Measurements from ENCODE around the gene APCDD1L. TPM values are rescaled to one million over a fixed set of nuclear protein-coding genes. Genes with fewer than 3 reads are reported as not detected.

APCDD1L gene
- total and polyA plus RNA-seq, 2 of the 8 experiments (the other 6 are each of a cell fraction or from before 2014, with no cell fraction given) = 0.83 to 3.1 TPM

- Histone ChIP-seq H4K20me1 (replicated peaks in 1 of 2; ENCODE audit: control insufficient read depth in 1 of 2, insufficient read depth in 2 of 2, low read length in 2 of 2) (no peaks in the 10 kb centered on the region), H4K91ac (replicated peaks; ENCODE audit: insufficient read length, low read length) (no peak overlapping the region), H3K56ac (replicated peaks; ENCODE audit: insufficient read length, low read depth, low read length) (no peak overlapping the region), H2BK120ac (replicated peaks; ENCODE audit: low read depth, low read length) (no peak overlapping the region), H3K9ac (replicated peaks in 1 of 4; ENCODE audit: extremely low read depth in 1 of 4, low read depth in 3 of 4, low read length in 3 of 4) (no peak overlapping the region), H3K23me2 (ENCODE audit: low read depth, low read length) (no peaks in the 10 kb centered on the region), H4K8ac (ENCODE audit: extremely low read depth, insufficient read depth, low read length) (no peak overlapping the region), H3K23ac (ENCODE audit: insufficient read length) (no peak overlapping the region), H3K4me2 (ENCODE audit: insufficient read depth in 1 of 2, low read depth in 2 of 2, low read length in 2 of 2) (no peak overlapping the region), H2AFZ (ENCODE audit: low read length) (no peak overlapping the region), H3K14ac (ENCODE audit: insufficient read length) (no peak overlapping the region), H3K4ac (replicated peaks; ENCODE audit: insufficient read length, low read depth, low read length) (no peak overlapping the region), H3K4me3 (ENCODE audit: extremely low read depth in 1 of 4, insufficient read depth in 2 of 4, low read depth in 3 of 4, low read length in 4 of 4) (no peak overlapping the region), H2BK15ac (ENCODE audit: low read length) (no peak overlapping the region), H3K9me3 (ENCODE audit: insufficient read depth in 2 of 2, low read depth in 1 of 2, low read length in 1 of 2) (no peaks in the 10 kb centered on the region), H3K79me2 (ENCODE audit: control insufficient read depth in 1 of 2, insufficient read depth in 2 of 2, low read length in 2 of 2) (no peaks in the 10 kb centered on the region; a peak in 1 of 4 replicates), H3K27ac (ENCODE audit: low read depth, low read length) (no peak overlapping the region), H4K5ac (ENCODE audit: insufficient read length, low read depth, low read length) (no peak overlapping the region), H3K36me3 (ENCODE audit: control insufficient read depth in 2 of 4, insufficient read depth in 4 of 4, low read length in 3 of 4) (peaks cover 2 to 12% (median 5%) of the 10 kb centered on the region in 4 experiments; a peak in 4 of 8 replicates), H2BK5ac (ENCODE audit: low read depth, low read length) (no peak overlapping the region), H2BK12ac (ENCODE audit: low read depth, low read length) (no peak overlapping the region), H3K4me1 (replicated peaks in 1 of 4; ENCODE audit: control insufficient read depth in 3 of 4, insufficient read depth in 4 of 4, low read length in 3 of 4) (peaks cover 4 to 7% (median 5%) of the 10 kb centered on the region in 4 experiments; a peak in 6 of 7 replicates), H3K18ac (ENCODE audit: extremely low read depth, low read length) (no peak overlapping the region), H3K79me1 (ENCODE audit: low read depth, low read length) (no peaks in the 10 kb centered on the region; the same call in 1 of the 2 replicates), H3K27me3 (replicated peaks in 1 of 4; ENCODE audit: control insufficient read depth in 3 of 4, extremely low read depth in 1 of 4, insufficient read depth in 3 of 4, low read length in 3 of 4) (no peaks in the 10 kb centered on the region), H2BK20ac (ENCODE audit: low read length) (no peak overlapping the region), H2AK5ac (ENCODE audit: low read depth, low read length) (no peak overlapping the region)
- POLR2A ChIA-PET (ENCODE audit: partially characterized antibody) = interaction anchor here (1.2 to 1.5 kb wide), 2 partner anchors 202 to 208 kb away, joined by 3 to 4 read pairs; no protein-coding TSS in a partner anchor
- FAIRE-seq (peak; percentile 84), DNase-seq (ENCODE audit: low read depth in 1 of 2, low spot score in 2 of 2) (peak in 1 of 2 experiments; percentile 76)
- 68% methylated on average over 10 of the region's 10 CpGs; no CpG with 5 or more reads in 1 of the 2 experiments for WGBS, 2 experiments (ENCODE audit: extremely low coverage in 1 of 2, insufficient coverage in 1 of 2, insufficient read length in 1 of 2, insufficient replicate concordance in 2 of 2, low coverage in 1 of 2, low lambda C conversion rate in 2 of 2, missing lambda C conversion rate in 1 of 2)
- CTCF ChIA-PET (ENCODE audit: partially characterized antibody) = interaction anchor here (0.5 to 5.6 kb wide), 41 partner anchors 10 to 267 kb away, joined by 3 to 70 read pairs (median 3); partner anchors contain the start of genes RAB22A and VAPB
- no peak for TF ChIP-seq CHD1 (IDR thresholded peaks at IDR 0.05; ENCODE audit: low read depth, low read length)
- TF ChIP-seq RXRA (IDR thresholded peaks at IDR 0.05; ENCODE audit: insufficient read depth, low read depth, low read length) = no peak
- no peak for TF ChIP-seq POU5F1 (IDR thresholded peaks at IDR 0.05; ENCODE audit: low read depth, low read length)
- TF ChIP-seq MAX (IDR thresholded peaks at IDR 0.05) = no peak
- no peak for TF ChIP-seq NRF1 (IDR thresholded peaks at IDR 0.05; ENCODE audit: low read depth, low read length)
- no peak for TF ChIP-seq FOSL1 (IDR thresholded peaks at IDR 0.05; ENCODE audit: insufficient read depth, low read depth, low read length)
- TF ChIP-seq MAFK (IDR thresholded peaks at IDR 0.05; ENCODE audit: low read depth, low read length) = no peak
- no peak for TF ChIP-seq KDM1A (IDR thresholded peaks at IDR 0.05; ENCODE audit: borderline replicate concordance, low read length)
- TF ChIP-seq CTCF (IDR thresholded peaks at IDR 0.05; ENCODE audit: control extremely low read depth in 1 of 3, insufficient read depth in 1 of 3, low read depth in 1 of 3, low read length in 3 of 3) = peak; percentile 69 to 85 (median 84)
These were observed 67.4 kb downstream of the APCDD1L start for GRCh38 chr20:58447511-58448391.
